ENCODE data around the gene IGSF9.

IGSF9 gene

DNA sequence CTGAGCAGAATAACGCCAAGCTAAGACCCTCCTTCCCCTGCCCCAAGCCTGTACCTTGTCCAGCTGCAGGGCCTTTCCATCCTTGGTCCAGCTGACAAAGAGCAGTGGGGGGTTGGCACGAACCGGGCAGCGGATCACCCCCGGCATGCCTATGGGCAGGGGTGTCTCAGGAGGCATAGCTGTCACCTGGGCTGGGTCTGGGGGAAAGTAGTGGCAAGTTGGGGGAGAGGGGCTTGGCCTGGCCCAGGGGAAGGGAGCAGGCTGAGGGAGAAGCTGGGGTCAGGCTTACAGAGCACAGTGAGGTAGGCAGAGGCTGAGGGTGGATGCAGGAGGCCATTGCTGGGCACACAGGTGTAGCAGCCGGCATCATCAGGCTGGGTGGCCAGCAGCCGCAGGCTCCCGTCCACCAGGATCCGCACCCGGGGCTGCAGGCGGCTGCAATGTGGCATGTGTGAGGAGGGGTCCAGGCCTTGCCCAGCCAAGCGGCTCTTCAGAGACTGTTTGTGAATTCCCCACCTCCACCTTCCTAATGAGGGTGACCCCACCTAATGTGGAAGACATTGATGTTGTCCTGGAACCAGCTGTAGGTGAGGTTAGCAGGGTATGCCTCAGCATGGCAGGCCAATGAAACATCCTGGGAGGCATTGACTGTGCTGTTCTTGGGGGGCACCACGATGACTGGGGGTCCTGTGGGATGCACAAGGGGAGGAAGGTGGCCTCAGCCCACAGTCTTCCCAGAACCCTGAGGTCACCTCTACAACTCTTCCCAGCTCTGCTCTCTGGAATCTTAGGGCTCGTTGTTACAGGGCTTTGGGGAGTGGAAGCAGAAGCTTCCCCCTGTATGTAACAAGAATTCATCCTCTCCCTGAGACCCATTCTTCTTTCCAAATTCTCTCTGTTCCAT lies 11.0 kb downstream of the IGSF9 start:
- TF ChIP-seq, protein P1, sequence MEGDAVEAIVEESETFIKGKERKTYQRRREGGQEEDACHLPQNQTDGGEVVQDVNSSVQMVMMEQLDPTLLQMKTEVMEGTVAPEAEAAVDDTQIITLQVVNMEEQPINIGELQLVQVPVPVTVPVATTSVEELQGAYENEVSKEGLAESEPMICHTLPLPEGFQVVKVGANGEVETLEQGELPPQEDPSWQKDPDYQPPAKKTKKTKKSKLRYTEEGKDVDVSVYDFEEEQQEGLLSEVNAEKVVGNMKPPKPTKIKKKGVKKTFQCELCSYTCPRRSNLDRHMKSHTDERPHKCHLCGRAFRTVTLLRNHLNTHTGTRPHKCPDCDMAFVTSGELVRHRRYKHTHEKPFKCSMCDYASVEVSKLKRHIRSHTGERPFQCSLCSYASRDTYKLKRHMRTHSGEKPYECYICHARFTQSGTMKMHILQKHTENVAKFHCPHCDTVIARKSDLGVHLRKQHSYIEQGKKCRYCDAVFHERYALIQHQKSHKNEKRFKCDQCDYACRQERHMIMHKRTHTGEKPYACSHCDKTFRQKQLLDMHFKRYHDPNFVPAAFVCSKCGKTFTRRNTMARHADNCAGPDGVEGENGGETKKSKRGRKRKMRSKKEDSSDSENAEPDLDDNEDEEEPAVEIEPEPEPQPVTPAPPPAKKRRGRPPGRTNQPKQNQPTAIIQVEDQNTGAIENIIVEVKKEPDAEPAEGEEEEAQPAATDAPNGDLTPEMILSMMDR (IDR thresholded peaks at IDR 0.05), result no peak

DNA sequence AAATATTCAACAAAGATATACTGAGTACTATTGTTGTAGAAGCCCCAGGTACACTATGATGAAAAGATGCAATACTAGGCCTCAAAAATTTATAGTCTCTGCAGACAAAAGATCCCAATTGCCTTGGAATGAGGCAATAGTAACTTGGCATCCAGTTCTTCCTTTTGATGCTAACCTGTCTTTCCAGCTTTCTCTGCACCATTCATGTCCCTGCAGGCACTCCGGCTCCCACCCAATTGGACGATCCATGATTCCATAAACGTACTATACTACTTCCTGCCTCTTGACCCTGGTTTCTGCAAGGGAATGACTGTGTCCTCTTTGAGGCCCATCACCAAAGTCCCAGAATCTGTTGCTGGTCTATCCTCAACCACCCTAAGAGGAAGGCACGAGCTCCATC lies 12.1 kb downstream of the IGSF9 start:
- TF ChIP-seq, protein P1 (IDR thresholded peaks at IDR 0.05), result no peak

DNA sequence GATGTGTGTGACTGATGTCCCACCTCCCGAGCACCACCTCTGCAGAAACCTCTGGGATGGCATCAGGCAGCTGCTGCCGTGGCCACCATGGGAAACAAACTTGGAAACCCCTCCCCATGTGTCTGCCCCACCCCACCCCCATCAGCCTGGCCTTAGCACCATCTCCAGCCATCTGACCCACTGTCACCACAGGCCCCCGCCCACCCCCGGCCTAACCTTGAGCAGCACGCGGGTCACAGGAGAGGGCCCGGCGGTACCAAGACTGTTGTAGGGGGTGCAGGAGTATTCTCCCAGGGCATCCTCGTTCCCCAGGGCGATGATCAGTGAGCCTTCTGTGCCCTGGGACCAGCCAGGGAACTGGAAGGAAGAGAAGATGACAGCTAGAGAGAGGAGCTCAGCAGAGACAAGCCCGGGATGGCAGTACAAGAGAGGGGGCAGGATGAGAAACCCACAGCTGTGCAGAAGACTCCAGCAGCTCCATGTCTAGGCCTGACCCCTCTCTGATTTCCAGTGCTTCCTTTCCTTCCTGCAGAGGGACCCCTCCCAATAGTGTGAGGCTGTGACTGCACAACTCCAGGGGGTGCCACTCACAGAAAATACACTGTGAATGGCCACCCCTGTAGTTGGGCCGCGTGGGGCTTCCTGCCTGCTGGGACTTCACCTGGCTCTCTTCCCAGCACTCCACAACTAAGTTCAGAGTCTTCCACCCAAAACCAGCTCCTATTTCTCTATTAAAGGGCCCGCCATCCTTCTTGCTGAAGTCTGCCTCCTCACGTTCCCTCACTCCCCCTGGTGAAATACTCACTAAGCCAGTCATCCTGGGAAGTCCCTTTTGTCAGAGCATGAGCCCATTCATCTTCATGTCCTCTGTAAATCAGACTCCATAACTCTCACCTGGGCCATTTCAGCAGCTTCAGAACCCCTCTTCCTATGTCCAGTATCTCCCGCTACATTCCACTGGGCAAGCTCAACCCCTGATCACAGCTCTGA lies 12.8 kb downstream of the IGSF9 start:
- TF ChIP-seq, protein P1 (IDR thresholded peaks at IDR 0.05), result no peak

DNA sequence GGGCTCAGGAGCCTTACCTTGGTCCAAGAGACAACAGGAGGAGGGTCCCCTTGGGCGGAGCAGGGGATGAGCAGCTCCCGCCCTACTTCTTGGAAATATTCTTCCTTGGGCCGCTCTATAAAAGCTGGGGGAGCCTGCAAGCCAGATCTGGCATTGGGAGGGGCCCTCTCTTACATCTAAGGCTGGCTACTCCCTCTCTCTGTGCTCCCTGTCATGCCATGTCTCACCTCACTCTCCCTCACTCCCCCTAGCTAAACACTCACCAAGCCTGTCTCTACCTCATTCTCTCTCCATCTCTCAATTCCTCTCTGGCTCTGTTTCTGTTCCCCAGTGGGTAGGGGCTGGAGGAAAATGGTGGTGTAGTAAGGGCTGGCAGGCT lies 13.6 kb downstream of the IGSF9 start:
- TF ChIP-seq, protein P1 (IDR thresholded peaks at IDR 0.05), result no peak

DNA sequence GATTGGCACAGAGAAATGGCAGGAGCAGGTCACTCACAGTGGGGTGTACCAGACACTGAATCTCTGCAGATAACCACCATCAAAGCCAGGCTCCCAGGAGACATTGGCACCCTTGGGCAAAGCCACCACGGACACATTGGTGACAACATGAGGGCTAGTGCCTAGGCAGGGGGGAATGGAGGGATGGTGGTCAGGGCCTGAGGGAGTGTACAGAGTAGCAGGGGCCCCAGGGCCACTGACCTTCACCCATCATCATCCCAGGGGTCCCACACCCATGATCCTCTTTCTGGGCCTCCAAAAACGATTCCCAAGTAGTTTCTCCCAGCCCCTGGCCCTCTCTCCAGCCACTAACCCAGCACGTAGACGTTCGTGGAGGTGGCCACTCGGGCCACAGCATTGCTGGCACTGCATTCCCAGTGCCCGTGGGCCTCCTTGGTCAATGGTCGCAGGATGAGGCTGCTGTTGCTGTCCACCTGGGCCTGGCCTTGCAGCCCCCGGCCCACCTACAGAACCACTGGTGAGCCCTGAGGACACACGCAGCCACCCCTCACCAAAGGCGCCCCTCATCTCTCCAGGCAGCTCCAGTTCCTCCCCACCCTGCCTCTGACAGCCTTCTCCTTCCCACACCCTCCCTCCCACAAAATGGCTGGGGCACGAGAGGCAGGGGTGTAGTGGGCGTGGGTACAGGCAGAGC lies 14.2 kb downstream of the IGSF9 start:
- TF ChIP-seq, protein P1 (IDR thresholded peaks at IDR 0.05), result no peak

DNA sequence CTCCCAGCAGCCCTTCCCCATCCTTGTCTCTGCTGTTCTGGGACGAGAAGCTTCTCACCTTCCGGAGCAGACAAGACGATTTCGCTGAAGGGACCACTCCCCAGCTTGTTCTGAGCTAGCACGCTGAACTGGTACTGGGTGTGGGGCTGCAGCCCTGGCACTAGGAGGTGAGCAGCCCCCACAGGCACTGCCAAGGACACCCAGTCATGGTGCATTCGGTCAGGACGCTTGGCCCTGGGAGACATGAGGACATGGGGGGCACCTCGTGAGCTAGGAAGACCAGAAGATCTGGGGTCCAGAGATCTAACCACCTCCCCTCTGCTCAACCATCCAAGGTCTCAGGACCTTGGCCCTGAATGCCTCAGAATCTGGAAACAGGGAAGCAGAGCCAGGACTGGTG lies 14.8 kb downstream of the IGSF9 start:
- TF ChIP-seq, protein P1 (IDR thresholded peaks at IDR 0.05), result no peak

DNA sequence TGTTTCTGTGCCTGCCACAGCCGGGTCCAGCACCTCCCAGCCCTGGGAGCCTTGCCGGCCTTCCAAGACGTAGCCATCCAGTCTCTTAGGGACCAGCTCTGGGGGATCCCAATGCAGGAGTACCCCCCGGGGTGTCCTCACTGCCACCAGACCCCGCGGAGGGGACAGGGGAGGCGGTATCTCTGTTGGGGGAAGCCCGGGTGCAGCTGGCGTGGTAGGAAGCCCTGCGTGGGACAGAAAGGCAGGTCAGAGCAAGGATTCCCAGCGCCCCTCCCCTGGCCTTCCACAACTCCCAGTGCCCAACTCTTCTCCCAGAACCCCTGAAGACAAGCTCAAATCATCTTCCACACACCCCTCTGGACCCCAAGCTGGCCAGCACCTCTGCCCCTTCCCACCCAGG lies 15.2 kb downstream of the IGSF9 start:
- TF ChIP-seq, protein P1 (IDR thresholded peaks at IDR 0.05), result no peak

All from LNCAP (cell line).